HG02973 (cell line): ENCODE measurements around the gene MUC5B.
"Not testable (repeated sequence)": the region's sequence is repeated elsewhere in the genome, so short reads cannot be mapped to it uniquely, and the experiment has no call there.

Experiments
- ATAC-seq: cut with Tn5 transposase; IDR thresholded peaks from one replicate; pipeline ENCODE4 v1.9.1; 2021; ENCODE audit warnings: moderate library complexity; ENCODE audit not compliant: unreplicated experiment

The MUC5B gene

DNA sequence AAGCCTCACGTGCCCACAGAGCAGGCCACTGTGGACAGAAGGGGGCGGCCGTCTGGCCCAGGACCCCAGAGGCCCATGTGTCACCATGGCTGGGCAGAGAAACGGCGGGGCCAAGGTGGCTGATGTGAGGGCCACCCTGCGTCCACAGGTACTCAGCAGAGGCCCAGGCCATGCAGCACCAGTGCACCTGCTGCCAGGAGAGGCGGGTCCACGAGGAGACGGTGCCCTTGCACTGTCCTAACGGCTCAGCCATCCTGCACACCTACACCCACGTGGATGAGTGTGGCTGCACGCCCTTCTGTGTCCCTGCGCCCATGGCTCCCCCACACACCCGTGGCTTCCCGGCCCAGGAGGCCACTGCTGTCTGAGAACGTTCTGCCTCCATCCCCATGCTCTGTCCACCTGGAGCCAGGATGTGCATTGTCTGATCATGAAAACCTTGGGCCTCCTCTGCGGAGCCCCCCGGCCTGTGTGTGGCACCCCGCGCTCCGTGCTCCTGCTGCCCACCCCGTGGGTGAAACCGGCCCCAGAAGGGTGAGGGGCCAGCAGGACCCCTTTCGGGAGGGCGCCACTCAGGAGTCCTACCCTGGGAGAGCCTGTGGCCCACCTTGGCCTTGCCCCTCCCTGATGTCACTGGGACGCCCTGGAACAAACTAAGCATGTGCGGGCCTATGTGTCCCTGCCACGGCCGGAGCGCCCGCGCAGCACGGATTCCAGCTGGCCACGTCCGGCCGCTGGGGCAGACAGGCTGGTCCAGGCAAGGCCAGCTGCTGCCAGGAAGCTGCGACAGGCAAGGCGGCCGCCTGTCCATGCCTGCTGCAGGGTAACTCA lies 38.6 kb downstream of the MUC5B start:
- no peak for ATAC-seq

GRCh38 chr11:1262172-1263006 lies 39.5 kb downstream of the MUC5B start:
- peak; percentile 64 for ATAC-seq

DNA sequence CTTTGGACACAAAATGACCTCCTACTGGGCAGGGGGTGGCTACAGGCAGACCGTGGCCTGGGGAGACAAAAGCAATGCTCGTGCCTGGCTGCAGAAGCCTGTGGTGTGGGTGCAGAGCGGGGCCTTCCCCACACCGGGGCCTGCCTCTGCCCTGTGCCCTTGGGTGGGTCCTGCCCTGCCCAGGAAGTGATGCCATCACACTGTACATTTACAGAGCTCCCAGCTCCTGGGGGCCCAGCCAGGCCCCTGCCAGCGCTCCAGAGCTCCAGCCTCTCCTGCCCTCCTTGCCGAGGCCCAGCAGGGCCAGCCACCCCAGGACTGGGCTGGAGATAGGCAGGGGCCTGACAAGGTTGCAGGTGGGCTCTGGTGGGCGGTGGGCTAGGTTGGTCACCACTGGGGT lies 40.1 kb downstream of the MUC5B start:
- ATAC-seq, result no peak

DNA sequence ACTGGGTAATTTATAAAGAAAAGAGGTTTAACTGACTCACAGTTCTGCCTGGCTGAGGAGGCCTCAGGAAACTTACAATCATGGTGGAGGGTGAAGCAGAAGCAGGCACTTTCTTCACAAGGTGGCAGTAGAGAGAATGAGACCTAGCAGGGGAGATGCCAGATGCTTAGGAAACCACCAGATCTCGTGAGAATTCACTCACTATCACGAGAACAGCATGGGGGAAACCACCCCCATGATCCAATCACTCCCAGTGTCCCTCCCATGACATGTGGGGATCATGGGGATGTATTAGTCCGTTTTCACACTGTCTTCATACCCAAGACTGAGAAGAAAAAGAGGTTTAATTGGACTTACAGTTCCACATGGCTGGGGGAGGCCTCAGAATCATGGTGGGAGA lies 41.6 kb downstream of the MUC5B start:
- ATAC-seq, result not testable (repeated sequence)

GRCh38 chr11:1265480-1265879 lies 42.6 kb downstream of the MUC5B start:
- not testable (repeated sequence) for ATAC-seq

GRCh38 chr11:1266976-1267375 lies 44.1 kb downstream of the MUC5B start:
- ATAC-seq, result not testable (repeated sequence)

DNA sequence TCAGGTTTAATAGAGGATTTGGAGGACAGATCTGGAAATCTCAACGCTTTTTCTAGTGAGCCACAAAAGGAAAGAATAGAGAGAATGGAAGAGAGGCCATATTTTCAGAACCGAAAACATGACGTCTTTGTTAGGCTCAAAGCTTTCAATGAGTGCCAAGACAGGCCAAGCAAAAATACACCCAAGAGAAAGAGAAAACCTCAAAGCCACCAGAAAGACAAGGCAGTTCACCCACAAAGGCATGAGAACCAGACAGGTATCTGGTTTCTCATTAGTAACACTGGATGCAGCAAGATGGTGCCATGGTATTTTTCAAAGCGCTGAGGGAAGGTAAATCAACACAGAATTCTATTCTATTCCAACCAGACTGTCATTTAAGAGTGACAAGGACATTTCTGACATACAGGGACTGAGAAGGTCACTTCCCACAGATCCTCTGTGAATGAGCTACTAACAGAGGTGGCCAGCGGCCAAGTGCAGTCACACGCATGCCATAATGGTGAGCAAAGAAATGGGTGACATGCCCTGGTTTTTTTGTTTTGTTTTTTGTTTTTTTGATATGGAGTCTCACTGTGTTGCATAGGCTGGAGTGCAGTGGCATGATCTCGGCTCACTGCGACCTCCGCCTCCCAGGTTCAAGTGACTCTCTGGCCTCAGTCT lies 44.7 kb downstream of the MUC5B start:
- no peak for ATAC-seq

GRCh38 chr11:1269957-1270356 lies 47.1 kb downstream of the MUC5B start:
- no peak for ATAC-seq

DNA sequence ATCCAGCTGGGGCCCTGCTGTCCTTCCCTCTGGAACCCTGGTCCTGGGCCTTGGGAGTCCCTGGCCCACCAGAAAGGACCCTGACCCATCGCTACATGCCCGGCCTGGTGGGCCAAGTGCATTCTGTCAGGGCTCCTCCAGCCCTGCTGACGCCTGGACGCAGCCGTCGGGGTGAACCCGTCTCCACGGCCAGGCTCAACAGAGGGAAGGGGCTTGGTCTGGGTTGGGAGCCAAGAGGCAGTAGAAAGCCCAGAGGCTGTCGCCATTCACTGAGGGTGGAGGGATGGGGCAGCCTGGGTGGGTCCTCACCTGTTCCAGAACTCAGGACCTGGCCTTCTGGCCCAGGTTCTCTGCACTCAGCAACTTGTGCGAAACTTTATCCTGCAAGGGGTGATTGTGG lies 47.6 kb downstream of the MUC5B start:
- no peak for ATAC-seq

- no peak for ATAC-seq
These were observed 48.1 kb downstream of the MUC5B start for GRCh38 chr11:1271002-1271401.

GRCh38 chr11:1271406-1271805 lies 48.5 kb downstream of the MUC5B start:
- ATAC-seq, result no peak

DNA sequence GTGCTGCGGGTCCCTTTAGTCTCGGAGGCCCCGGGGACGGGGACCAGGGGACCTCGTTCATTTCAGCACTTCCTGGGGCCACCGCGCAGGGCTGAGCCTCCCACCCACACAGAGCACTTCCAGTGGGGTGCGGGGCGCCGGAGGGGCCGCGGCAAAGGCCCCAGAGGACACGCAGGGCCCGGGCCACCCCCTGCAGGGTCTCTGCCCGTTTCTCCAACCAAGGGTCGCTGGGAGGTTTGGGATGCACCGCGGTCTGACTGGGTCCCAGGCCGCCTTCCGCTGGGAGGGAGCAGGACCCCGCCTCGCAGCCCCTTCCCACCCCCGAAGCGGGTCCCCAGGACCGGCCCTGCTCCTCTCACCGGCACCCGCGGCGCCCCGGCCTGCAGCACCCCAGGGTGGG lies 49.1 kb downstream of the MUC5B start:
- ATAC-seq, result no peak

DNA sequence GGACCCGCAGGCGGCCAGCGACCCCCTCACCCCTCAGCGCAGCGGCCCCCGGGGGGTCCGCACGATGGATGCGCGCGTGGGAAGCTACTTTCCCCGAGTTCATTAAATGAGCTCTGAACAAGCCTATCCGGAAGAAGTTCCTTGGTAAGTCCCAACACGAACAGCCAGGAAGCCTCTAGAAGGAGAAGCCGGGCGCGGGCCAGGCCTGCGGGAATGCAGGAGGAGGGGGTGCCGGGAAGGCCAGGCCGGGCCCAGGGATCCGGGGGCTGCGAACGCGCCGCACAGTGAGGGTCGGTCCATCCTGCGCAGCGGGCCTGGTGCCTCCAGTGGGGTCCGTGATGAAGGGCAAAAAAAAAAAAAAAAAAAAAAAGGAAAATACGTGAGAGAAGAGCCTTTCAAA lies 49.7 kb downstream of the MUC5B start:
- no peak for ATAC-seq

- ATAC-seq, result no peak
These were observed 51.6 kb downstream of the MUC5B start for GRCh38 chr11:1274501-1274900.

- ATAC-seq, result no peak
These were observed 52.2 kb downstream of the MUC5B start for GRCh38 chr11:1275021-1275420.

DNA sequence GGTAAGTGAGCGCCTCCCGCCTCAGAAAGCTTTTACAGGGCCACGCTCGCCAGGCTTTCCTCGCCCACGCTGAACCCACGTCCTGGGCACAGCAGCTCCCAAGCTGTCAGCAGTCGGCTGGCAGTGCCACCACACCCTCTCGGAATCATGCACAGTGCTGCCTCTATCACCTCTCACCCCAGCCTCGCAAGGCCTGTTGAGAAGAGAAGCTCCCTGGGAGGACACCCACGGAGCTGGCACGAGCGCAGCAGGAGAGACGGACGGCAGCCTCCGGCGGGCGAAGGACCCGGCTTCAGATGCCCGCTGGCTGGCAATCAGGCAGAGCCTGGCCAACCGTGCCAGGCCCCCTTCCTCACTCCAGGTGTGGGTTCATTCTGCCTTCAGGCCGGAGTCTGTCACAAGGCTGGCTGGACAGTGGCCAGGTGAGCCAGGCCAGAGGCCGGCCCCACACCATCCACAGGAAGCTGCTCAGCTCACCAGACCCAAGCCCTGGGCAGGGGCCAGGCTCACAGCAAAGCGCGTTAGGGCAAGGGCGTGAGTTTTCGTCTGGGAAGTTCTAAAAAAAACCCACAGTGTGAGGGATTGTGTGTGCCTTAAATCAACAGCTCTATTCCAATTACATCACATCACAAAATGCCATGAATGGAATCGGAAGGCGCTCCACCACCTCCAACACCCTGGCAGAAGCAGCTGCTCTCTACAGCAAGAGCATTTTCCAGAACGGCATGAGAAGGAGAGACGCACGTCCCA lies 53.4 kb downstream of the MUC5B start:
- no peak for ATAC-seq

GRCh38 chr11:1276866-1277615 lies 54.2 kb downstream of the MUC5B start:
- no peak for ATAC-seq

DNA sequence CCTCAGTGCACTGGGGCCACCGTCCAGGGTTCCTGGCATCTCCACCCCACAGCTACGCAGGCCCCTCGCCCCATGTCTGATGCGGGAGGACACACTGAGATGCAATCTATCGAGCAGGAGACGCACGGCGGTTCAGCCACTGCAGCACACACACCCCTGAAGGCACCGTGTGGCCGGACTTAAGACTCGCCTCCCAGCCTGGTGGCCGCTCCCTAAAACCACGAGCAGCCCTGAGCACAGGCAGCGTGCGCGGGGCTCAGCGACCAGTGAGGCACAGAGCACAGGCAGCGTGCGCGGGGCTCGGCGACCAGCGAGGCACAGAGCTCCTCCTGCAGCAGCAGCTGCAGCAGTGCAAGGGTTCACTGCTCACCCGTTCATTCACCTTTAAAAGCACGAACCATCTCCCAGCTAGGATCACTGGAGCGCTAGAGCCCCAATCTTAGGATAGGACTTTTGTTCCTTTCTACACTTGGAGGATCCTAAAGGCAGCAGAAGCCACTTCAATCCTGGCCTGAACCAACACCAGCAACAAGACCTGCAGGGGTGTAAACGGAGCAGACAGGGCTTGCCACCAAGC lies 55.2 kb downstream of the MUC5B start:
- ATAC-seq, result no peak

DNA sequence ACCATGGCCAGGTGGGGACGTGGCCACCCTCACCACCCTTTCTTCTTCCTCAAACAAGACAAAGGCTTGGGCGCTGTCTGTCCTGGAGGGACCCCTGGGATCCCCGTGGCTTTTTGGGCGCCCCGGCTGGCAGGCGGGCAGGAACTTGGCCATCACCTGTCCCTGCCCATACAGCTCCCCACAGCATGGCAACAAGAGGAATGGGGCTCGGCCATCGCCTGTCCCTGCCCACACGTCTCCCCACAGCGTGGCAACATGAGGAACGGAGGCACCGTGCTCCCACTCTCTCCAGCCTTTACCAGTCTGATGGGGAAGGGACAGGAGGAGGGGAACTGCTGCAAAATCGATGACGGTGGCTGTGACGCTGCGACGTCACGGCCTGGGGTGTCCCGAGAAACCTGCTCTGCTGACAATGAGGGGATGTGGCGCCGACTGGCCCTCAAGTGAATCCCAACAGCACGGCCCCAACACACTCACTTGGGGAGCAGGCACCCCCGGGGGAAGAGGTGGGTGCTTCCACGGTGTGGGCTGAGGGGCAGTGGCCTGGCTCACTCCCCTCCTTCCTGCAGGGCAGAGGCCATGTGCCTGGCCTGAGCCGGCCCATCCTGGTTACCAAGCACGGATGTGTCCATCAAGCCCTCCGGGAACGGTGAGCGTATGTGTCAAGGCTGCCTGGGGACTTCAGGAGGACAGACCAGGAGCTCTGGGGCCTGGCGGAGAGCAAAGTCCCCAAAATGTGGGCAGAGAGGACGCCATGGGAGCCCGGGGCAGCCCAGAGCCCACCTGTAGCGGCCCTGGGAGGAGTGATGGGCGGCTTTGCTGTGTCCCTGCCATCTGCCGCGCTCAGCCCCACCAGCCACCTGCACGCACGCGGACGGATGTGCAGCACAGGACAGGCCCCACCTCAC lies 56.2 kb downstream of the MUC5B start:
- no peak for ATAC-seq
